Kidney epithelial cell (primary cell): Measurements from ENCODE around the gene GRIK1. TPM values are rescaled to one million over a fixed set of nuclear protein-coding genes. Genes with fewer than 3 reads are reported as not detected.

Experiments used
- DNase-seq: peaks from one replicate; pipeline ENCODE4 v3.0.0-alpha.2; 2010; ENCODE audit warnings: low read depth
- H3K27me3 ChIP-seq: 2 replicates; pipeline ENCODE4 v1.6.0; 2011; ENCODE audit warnings: low read length; ENCODE audit not compliant: control insufficient read depth, insufficient read depth
- H3K36me3 ChIP-seq: 2 replicates; pipeline ENCODE4 v1.5.1; 2011; ENCODE audit warnings: low read length; ENCODE audit not compliant: control insufficient read depth, insufficient read depth
- H3K4me3 ChIP-seq: 2 replicates; pipeline ENCODE4 v1.5.1; 2011; ENCODE audit warnings: low read depth, mild to moderate bottlenecking, control low read depth, low read length
- total RNA-seq: library from RNA; depleted of rRNA; stranded (reverse); fragments of >200 nt; gene quantifications from 2 replicates; pipeline ENCODE4 v1.2.3, GENCODE V29; 2015
- TF ChIP-seq, protein P1 (sequence below): IDR thresholded peaks from 2 replicates; pipeline ENCODE4 v1.5.1; 2011; ENCODE audit warnings: mild to moderate bottlenecking, moderate library complexity, low read length, control low read depth, inconsistent platforms; ENCODE audit not compliant: insufficient read depth, poor library complexity, severe bottlenecking

GRIK1 gene
- total RNA-seq, 1 donor from 2014 or later = not detected

DNA sequence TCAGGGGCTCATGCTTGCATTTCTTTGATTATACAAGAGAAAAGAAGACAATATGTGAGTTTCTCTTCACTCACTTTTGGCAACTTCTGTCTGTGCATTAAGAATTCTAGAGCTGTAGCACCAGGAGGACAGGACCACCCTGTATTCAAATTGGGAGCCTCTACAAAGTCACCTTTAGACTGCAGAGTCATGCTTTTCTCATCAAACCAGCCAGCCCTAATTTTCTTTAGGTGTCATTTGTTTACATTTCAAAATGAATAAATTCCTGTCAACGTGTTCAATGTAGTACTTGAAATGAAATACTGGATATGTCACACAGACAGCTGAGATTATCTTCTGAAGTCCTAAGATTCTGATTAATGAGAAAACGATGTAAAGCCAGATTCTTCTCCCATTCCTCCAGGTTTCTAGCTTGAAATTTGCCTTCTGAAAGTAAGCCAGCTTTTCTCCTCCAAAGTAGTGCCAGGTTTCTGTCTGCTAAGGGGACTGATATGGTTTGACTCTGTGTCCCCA lies 177.2 kb downstream of the GRIK1 start:
- H3K4me3 ChIP-seq = no peak overlapping the region
- no peak for DNase-seq
- H3K36me3 ChIP-seq = no peaks in the 10 kb centered on the region
- H3K27me3 ChIP-seq = no peaks in the 10 kb centered on the region
- TF ChIP-seq, protein P1, sequence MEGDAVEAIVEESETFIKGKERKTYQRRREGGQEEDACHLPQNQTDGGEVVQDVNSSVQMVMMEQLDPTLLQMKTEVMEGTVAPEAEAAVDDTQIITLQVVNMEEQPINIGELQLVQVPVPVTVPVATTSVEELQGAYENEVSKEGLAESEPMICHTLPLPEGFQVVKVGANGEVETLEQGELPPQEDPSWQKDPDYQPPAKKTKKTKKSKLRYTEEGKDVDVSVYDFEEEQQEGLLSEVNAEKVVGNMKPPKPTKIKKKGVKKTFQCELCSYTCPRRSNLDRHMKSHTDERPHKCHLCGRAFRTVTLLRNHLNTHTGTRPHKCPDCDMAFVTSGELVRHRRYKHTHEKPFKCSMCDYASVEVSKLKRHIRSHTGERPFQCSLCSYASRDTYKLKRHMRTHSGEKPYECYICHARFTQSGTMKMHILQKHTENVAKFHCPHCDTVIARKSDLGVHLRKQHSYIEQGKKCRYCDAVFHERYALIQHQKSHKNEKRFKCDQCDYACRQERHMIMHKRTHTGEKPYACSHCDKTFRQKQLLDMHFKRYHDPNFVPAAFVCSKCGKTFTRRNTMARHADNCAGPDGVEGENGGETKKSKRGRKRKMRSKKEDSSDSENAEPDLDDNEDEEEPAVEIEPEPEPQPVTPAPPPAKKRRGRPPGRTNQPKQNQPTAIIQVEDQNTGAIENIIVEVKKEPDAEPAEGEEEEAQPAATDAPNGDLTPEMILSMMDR = no peak

DNA sequence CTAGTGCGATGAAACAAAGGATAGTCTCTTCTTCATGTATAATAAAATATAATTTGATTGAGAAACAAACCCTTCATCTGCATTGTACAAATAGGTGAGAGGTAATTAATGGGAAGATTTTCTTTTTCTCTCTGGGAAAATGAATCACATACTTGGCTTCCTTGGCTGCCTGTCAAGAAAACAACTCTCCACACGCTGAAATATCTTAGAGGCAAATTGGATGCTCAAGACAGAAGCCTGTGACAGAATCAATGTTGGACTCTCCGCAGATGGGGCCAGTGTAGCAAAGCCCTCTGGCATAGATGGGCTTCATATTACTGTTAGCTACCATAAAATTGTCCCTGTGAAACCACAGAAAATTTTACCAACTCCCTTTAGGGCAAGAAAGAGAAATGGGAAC lies 186.6 kb downstream of the GRIK1 start:
- no peaks in the 10 kb centered on the region for H3K36me3 ChIP-seq
- no peak for DNase-seq
- no peaks in the 10 kb centered on the region for H3K27me3 ChIP-seq
- no peak overlapping the region for H3K4me3 ChIP-seq
- TF ChIP-seq, protein P1 = no peak

DNA sequence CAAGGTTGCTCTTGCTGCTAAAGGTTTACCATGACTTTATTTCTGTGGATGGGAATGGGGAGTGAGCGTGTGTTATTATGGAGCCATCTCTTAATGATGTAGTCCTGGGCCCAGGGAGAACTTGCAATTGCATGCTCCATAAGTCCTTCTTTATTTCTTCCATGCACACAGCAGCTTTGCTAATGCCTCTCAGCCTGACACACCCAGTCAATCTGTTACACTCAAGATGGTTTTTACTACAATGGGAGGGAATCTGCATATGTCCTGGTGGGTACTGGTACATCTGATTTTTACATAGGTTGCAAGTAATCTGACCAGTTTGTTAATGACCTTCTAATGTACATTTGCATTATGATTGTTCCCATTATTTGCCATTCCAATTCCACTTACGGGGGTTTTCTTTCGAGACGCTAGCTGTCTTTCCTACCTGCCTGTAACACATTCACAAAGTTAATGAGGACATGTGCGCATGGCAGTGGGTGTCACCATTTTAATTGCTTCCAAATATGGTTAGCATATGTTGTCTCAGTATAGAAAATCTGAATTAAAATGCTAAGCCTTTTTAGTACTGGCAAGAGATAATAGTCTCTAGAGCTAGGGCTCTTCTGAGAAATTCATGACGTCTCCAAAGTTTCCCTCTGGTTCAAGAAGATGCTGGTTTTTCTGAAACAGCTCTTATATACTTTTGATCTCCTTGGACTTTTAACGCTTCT lies 188.2 kb downstream of the GRIK1 start:
- no peaks in the 10 kb centered on the region for H3K27me3 ChIP-seq
- H3K4me3 ChIP-seq = no peak overlapping the region
- no peaks in the 10 kb centered on the region for H3K36me3 ChIP-seq
- TF ChIP-seq, protein P1 = no peak
- no peak for DNase-seq

DNA sequence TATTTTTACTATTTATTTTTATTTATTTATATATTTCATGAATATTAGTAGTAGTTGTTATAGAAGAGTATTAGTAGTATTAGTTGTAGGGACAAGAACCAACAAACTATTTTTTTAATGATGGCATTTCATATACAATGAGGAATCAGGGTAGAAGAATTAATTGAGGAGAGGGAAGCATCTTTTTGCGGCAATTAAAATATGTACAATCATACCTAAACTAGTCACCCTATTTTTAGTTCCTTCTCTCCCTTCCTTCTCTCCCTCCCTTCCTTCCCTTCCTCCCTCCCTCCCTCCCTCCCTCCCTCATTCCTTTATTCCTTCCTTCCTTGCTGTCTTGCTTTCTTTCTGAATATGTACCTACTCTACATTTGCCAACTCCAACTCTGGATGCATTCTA lies 189.8 kb downstream of the GRIK1 start:
- TF ChIP-seq, protein P1 = no peak
- no peak for DNase-seq
- H3K4me3 ChIP-seq = no peak overlapping the region
- H3K36me3 ChIP-seq = no peaks in the 10 kb centered on the region
- H3K27me3 ChIP-seq = no peaks in the 10 kb centered on the region

DNA sequence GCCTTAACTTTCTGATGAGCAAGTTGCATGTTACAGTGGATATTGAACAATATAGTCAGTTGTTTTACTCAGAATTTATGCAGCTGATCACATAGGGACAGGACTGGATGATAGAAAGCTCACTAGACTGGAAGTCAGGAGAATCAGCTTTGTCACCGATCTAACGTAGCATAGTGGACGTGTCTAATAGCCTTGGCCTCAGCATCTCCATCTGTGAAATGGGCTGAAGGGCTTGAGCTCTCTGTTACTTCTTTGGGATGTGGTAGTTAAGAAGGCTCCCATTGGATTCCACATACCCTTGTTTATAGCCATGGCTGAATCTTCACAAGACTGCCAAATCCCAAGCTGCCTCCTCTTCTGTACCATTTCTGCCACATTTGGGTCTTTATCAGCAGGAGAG lies 190.6 kb downstream of the GRIK1 start:
- no peak for DNase-seq
- Histone ChIP-seq H3K27me3 (no peaks in the 10 kb centered on the region), H3K36me3 (no peaks in the 10 kb centered on the region), H3K4me3 (no peak overlapping the region)
- TF ChIP-seq, protein P1 = no peak
